ENCODE results near the gene AASDH.

DNA sequence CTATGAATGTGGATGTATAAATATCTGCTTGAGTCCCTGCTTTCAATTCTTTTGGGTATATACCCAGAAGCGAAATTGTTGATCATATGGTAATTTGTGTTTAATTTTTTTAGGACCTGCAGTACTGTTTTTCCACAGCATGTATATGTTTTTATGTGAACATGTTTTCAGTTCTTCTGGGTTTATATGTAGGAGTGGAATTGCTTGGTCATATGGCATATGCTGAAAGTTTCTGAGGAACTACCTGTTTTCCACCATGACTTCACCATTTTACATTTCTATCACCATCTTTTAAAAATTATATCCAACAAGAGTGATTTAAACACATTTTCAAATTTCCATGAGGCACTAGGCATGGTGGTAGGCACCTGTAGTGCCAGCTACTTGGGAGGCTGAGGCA lies 39.9 kb upstream of the AASDH start:
- TF ChIP-seq, protein P1, sequence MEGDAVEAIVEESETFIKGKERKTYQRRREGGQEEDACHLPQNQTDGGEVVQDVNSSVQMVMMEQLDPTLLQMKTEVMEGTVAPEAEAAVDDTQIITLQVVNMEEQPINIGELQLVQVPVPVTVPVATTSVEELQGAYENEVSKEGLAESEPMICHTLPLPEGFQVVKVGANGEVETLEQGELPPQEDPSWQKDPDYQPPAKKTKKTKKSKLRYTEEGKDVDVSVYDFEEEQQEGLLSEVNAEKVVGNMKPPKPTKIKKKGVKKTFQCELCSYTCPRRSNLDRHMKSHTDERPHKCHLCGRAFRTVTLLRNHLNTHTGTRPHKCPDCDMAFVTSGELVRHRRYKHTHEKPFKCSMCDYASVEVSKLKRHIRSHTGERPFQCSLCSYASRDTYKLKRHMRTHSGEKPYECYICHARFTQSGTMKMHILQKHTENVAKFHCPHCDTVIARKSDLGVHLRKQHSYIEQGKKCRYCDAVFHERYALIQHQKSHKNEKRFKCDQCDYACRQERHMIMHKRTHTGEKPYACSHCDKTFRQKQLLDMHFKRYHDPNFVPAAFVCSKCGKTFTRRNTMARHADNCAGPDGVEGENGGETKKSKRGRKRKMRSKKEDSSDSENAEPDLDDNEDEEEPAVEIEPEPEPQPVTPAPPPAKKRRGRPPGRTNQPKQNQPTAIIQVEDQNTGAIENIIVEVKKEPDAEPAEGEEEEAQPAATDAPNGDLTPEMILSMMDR (conservative IDR thresholded peaks at IDR 0.05; ENCODE audit: low read depth, low read length) = no peak
- no peak for TF ChIP-seq EZH2 (IDR thresholded peaks at IDR 0.05; ENCODE audit: borderline replicate concordance, low read depth, low read length, poor library complexity, severe bottlenecking)
